ENCODE data around the gene NMNAT3. TPM values are rescaled to one million over a fixed set of nuclear protein-coding genes. Genes with fewer than 3 reads are reported as not detected.

The NMNAT3 gene
- total RNA-seq, 4 donors from 2014 or later: 10.3 to 16.5 (median 12.6) TPM

DNA sequence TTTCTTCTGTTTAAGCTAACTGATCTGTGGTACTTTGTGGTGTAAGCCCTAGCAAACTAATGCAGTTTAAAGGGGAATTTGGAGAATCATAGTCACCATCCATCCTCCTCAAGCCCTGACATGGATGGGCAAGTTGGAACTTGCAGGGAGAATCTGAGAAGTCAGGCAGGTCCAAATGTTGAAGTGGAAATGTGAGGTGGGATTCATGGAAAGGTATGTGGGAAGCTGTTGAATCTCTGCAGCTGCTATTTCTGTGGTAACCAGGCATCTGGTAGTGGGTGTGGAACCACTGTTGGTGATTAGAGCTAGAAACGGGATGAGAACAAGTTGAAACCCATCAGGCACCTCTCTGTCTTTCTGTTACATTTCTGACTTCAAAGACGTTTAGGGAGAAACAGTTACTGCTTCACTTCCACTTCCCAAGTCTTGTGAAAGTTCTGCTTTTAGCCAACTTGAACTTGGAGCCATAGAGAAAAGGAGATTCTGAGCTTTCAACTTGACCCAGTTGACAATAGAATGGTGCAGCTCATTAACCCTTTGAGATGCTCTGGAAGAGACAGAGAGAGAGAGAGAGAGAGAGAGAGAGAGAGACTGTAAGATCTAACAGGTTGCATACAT is 38.1 kb upstream of the NMNAT3 start:
- no peak for TF ChIP-seq POLR2A (IDR thresholded peaks at IDR 0.05)
- TF ChIP-seq, protein P1, sequence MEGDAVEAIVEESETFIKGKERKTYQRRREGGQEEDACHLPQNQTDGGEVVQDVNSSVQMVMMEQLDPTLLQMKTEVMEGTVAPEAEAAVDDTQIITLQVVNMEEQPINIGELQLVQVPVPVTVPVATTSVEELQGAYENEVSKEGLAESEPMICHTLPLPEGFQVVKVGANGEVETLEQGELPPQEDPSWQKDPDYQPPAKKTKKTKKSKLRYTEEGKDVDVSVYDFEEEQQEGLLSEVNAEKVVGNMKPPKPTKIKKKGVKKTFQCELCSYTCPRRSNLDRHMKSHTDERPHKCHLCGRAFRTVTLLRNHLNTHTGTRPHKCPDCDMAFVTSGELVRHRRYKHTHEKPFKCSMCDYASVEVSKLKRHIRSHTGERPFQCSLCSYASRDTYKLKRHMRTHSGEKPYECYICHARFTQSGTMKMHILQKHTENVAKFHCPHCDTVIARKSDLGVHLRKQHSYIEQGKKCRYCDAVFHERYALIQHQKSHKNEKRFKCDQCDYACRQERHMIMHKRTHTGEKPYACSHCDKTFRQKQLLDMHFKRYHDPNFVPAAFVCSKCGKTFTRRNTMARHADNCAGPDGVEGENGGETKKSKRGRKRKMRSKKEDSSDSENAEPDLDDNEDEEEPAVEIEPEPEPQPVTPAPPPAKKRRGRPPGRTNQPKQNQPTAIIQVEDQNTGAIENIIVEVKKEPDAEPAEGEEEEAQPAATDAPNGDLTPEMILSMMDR (IDR thresholded peaks at IDR 0.05): no peak
- no peak overlapping the region for H3K27ac ChIP-seq
- no peak for DNase-seq
- WGBS, 2 donors: 64 to 72% methylated on average over 2 of the region's 2 CpGs
- no peaks in the 10 kb centered on the region for H3K27me3 ChIP-seq
- intact Hi-C loops (cut with DNase I): no loop called here
- H3K4me1 ChIP-seq: no peaks in the 10 kb centered on the region
- no peak overlapping the region for H3K4me3 ChIP-seq (replicated peaks in 1 of 3)
- H3K36me3 ChIP-seq: no peaks in the 10 kb centered on the region
- H3K9me3 ChIP-seq: no peaks in the 10 kb centered on the region

DNA sequence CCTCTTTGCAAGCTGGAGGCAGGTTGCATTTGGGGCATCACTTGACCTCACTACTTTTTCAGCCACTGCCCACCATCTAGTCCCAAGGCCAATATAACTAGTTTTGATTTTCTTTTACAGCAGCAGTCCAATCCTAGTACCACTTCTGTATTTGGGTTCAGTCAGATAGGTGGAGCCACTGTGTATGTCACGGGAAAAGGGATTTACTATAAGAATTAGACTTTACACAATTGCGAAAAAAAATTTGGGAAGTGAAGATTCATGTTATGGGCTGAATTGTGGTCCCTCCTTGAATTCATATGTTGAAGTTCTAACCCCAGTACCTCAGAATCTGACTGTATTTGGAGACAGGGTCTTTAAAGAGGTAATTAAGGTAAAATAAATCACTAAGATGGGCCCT is 37.4 kb upstream of the NMNAT3 start:
- DNase-seq: no peak
- Histone ChIP-seq H3K27ac (no peak overlapping the region), H3K36me3 (no peaks in the 10 kb centered on the region), H3K9me3 (no peaks in the 10 kb centered on the region), H3K4me1 (no peaks in the 10 kb centered on the region), H3K4me3 (replicated peaks in 1 of 3) (no peak overlapping the region), H3K27me3 (no peaks in the 10 kb centered on the region)
- TF ChIP-seq, protein P1 (IDR thresholded peaks at IDR 0.05): no peak
- no peak for TF ChIP-seq POLR2A (IDR thresholded peaks at IDR 0.05)
- 87 to 94% methylated on average over 2 of the region's 2 CpGs for WGBS, 2 donors
- intact Hi-C loops (cut with DNase I): no loop called here

DNA sequence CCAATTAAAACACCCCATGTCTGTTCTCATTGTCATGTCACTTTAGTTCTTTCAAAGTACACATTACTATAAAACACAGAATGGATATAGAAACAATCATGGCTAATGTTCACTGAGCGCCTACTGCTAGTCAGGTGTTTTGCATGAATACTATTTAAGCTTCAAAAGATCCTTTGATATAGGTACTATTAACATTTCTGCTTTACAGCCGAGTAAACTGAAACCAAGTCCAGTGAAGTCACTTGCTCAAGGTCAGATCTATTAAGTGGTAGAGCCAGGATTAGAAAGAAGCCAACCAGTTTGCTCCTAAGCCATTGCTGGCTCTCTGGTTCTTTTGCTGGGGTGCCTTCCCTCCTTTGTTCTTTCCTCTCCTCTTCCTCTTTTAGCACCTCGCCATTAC is 32.4 kb upstream of the NMNAT3 start:
- Histone ChIP-seq H3K4me3 (replicated peaks in 1 of 3) (no peak overlapping the region), H3K36me3 (no peaks in the 10 kb centered on the region), H3K4me1 (no peaks in the 10 kb centered on the region), H3K9me3 (no peaks in the 10 kb centered on the region), H3K27ac (no peak overlapping the region), H3K27me3 (no peaks in the 10 kb centered on the region)
- TF ChIP-seq, protein P1 (IDR thresholded peaks at IDR 0.05): no peak
- no peak for TF ChIP-seq POLR2A (IDR thresholded peaks at IDR 0.05)
- no peak for DNase-seq
- WGBS, 2 donors: 59 to 60% methylated on average over 3 of the region's 3 CpGs
- intact Hi-C loops (cut with DNase I): no loop called here

DNA sequence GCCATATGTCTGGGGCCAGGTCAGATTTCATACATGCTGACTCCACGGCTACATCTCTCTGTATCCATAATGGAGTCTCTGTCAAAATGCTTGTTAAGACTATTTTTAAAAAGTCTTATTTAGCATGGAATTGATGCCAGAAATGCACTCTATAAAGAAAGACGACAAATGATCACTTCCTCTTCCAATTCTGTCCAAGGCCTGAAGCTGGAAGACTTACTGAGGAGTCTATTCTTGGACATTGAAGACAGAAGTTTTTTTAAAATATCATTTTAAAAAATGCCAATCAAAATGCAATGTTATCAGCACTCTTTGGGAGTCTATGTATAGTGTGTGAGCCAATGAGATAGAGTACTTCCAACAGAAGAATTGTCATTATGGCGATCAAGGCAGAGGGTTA is 27.9 kb upstream of the NMNAT3 start:
- WGBS, 2 donors: 84 to 89% methylated on average over 3 of the region's 3 CpGs
- intact Hi-C loops (cut with DNase I): no loop called here
- no peak overlapping the region for H3K4me3 ChIP-seq (replicated peaks in 1 of 3)

DNA sequence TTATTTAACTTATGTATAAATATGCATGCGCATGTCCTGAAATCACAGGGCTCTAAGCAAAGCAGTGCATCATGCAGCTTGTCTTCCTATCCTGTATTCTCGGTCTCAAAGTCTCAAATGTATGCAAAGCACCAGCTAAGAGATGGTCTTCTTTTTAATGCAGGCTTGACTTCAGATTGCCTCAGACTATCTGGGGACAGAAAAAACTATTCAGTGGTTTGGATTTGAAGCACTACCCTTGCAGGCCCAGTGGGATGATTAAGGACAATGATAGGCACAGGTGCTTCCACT is 18.5 kb upstream of the NMNAT3 start:
- Histone ChIP-seq H3K36me3 (no peaks in the 10 kb centered on the region), H3K4me1 (no peaks in the 10 kb centered on the region), H3K9me3 (no peaks in the 10 kb centered on the region), H3K27me3 (no peaks in the 10 kb centered on the region), H3K27ac (no peak overlapping the region), H3K4me3 (replicated peaks in 1 of 3) (no peak overlapping the region)
- DNase-seq: no peak
- intact Hi-C loops (cut with DNase I): no loop called here
- 96 to 97% methylated on average over 2 of the region's 2 CpGs for WGBS, 2 donors
- TF ChIP-seq POLR2A (IDR thresholded peaks at IDR 0.05): no peak
- TF ChIP-seq, protein P1 (IDR thresholded peaks at IDR 0.05): no peak

More for the DNA sequence above, 27.9 kb upstream of the NMNAT3 start:
- Histone ChIP-seq H3K27ac (no peak overlapping the region), H3K27me3 (no peaks in the 10 kb centered on the region), H3K9me3 (no peaks in the 10 kb centered on the region), H3K4me1 (no peaks in the 10 kb centered on the region), H3K36me3 (no peaks in the 10 kb centered on the region)
- no peak for DNase-seq
- no peak for TF ChIP-seq POLR2A (IDR thresholded peaks at IDR 0.05)
- TF ChIP-seq, protein P1 (IDR thresholded peaks at IDR 0.05): no peak

All from thyroid gland (tissue), 4 donors.